Measurements from ENCODE around the gene ZC3H12D. TPM values are rescaled to one million over a fixed set of nuclear protein-coding genes. Genes with fewer than 3 reads are reported as not detected.

The ZC3H12D gene
- total and polyA plus RNA-seq, 2 of the 8 experiments (the other 6 are each of a cell fraction or from before 2014, with no cell fraction given): 0.05 to 0.07 TPM

- Histone ChIP-seq H4K20me1 (replicated peaks in 1 of 2; ENCODE audit: control insufficient read depth in 1 of 2, insufficient read depth in 2 of 2, low read length in 2 of 2) (no peaks in the 10 kb centered on the region), H3K27ac (ENCODE audit: low read depth, low read length) (no peak overlapping the region), H3K18ac (ENCODE audit: extremely low read depth, low read length) (no peak overlapping the region), H2AFZ (ENCODE audit: low read length) (no peak overlapping the region), H3K14ac (ENCODE audit: insufficient read length) (no peak overlapping the region), H3K79me1 (ENCODE audit: low read depth, low read length) (no peaks in the 10 kb centered on the region), H3K4me2 (ENCODE audit: insufficient read depth in 1 of 2, low read depth in 2 of 2, low read length in 2 of 2) (no peak overlapping the region), H4K5ac (ENCODE audit: insufficient read length, low read depth, low read length) (no peak overlapping the region), H2AK5ac (ENCODE audit: low read depth, low read length) (no peak overlapping the region), H3K27me3 (replicated peaks in 1 of 4; ENCODE audit: control insufficient read depth in 3 of 4, extremely low read depth in 1 of 4, insufficient read depth in 3 of 4, low read length in 3 of 4) (no peaks in the 10 kb centered on the region), H4K91ac (replicated peaks; ENCODE audit: insufficient read length, low read length) (no peak overlapping the region), H3K23ac (ENCODE audit: insufficient read length) (no peak overlapping the region), H3K79me2 (ENCODE audit: control insufficient read depth in 1 of 2, insufficient read depth in 2 of 2, low read length in 2 of 2) (no peaks in the 10 kb centered on the region), H3K36me3 (ENCODE audit: control insufficient read depth in 2 of 4, insufficient read depth in 4 of 4, low read length in 3 of 4) (no peaks in the 10 kb centered on the region), H2BK15ac (ENCODE audit: low read length) (no peak overlapping the region), H3K23me2 (ENCODE audit: low read depth, low read length) (no peaks in the 10 kb centered on the region), H2BK120ac (replicated peaks; ENCODE audit: low read depth, low read length) (no peak overlapping the region), H3K9me3 (ENCODE audit: insufficient read depth in 2 of 2, low read depth in 1 of 2, low read length in 1 of 2) (no peaks in the 10 kb centered on the region), H2BK5ac (ENCODE audit: low read depth, low read length) (no peak overlapping the region), H3K4me1 (replicated peaks in 1 of 4; ENCODE audit: control insufficient read depth in 3 of 4, insufficient read depth in 4 of 4, low read length in 3 of 4) (peaks cover 0 to 5% (median 1%) of the 10 kb centered on the region in 4 experiments; a peak in 1 of 7 replicates), H2BK12ac (ENCODE audit: low read depth, low read length) (no peak overlapping the region), H3K9ac (replicated peaks in 1 of 4; ENCODE audit: extremely low read depth in 1 of 4, low read depth in 3 of 4, low read length in 3 of 4) (no peak overlapping the region), H2BK20ac (ENCODE audit: low read length) (no peak overlapping the region), H4K8ac (ENCODE audit: extremely low read depth, insufficient read depth, low read length) (no peak overlapping the region), H3K4me3 (ENCODE audit: extremely low read depth in 1 of 4, insufficient read depth in 2 of 4, low read depth in 3 of 4, low read length in 4 of 4) (no peak overlapping the region), H3K4ac (replicated peaks; ENCODE audit: insufficient read length, low read depth, low read length) (no peak overlapping the region), H3K56ac (replicated peaks; ENCODE audit: insufficient read length, low read depth, low read length) (no peak overlapping the region)
- ChIA-PET CTCF (ENCODE audit: partially characterized antibody) (no interaction called here), POLR2A (ENCODE audit: partially characterized antibody) (interaction anchor here (1.0 kb wide), 1 partner anchor 19 kb away, joined by 3 read pairs; no protein-coding TSS in a partner anchor)
- 80% methylated on average over 2 of the region's 2 CpGs; no CpG with 5 or more reads in 1 of the 2 experiments for WGBS, 2 experiments (ENCODE audit: extremely low coverage in 1 of 2, insufficient coverage in 1 of 2, insufficient read length in 1 of 2, insufficient replicate concordance in 2 of 2, low coverage in 1 of 2, low lambda C conversion rate in 2 of 2, missing lambda C conversion rate in 1 of 2)
- FAIRE-seq: no peak
- DNase-seq (ENCODE audit: low read depth in 1 of 2, low spot score in 2 of 2): no peak
- no peak for TF ChIP-seq RXRA (IDR thresholded peaks at IDR 0.05; ENCODE audit: insufficient read depth, low read depth, low read length)
- TF ChIP-seq POLR2AphosphoS5 (IDR thresholded peaks at IDR 0.05; ENCODE audit: low read depth, low read length): no peak
- TF ChIP-seq KDM4A (IDR thresholded peaks at IDR 0.05; ENCODE audit: low read depth, low read length, severe bottlenecking): no peak
- TF ChIP-seq BCL11A (IDR thresholded peaks at IDR 0.05; ENCODE audit: low read depth in 2 of 2, low read length in 2 of 2): no peak
- no peak for TF ChIP-seq RBBP5 (IDR thresholded peaks at IDR 0.05; ENCODE audit: borderline replicate concordance, low read depth, low read length)
- TF ChIP-seq TAF7 (optimal IDR thresholded peaks at IDR 0.05; ENCODE audit: borderline replicate concordance, low read depth, low read length): no peak
- no peak for TF ChIP-seq GTF2F1 (IDR thresholded peaks at IDR 0.05; ENCODE audit: borderline replicate concordance, low read depth, low read length)
- no peak for TF ChIP-seq TAF1 (IDR thresholded peaks at IDR 0.05; ENCODE audit: low read depth, low read length)
- TF ChIP-seq YY1 (IDR thresholded peaks at IDR 0.05; ENCODE audit: low read depth, low read length): no peak
- no peak for TF ChIP-seq CREB1 (IDR thresholded peaks at IDR 0.05)
- no peak for TF ChIP-seq CTBP2 (IDR thresholded peaks at IDR 0.05; ENCODE audit: borderline replicate concordance, insufficient read depth, insufficient read length, low read length)
- no peak for TF ChIP-seq SIX5 (IDR thresholded peaks at IDR 0.05; ENCODE audit: low read depth, low read length)
- TF ChIP-seq TBP (IDR thresholded peaks at IDR 0.05; ENCODE audit: low read depth, low read length): no peak
- TF ChIP-seq EP300 (IDR thresholded peaks at IDR 0.05; ENCODE audit: borderline replicate concordance in 1 of 2, low read depth in 2 of 2, low read length in 2 of 2): no peak
Observed at GRCh38 chr6:149470948-149471347, 13.9 kb downstream of the ZC3H12D start.
